ENCODE results near the gene CFAP97D2.

The CFAP97D2 gene

GRCh38 chr13:114161028-114161556, 18.0 kb upstream of the CFAP97D2 start:
- H3K9ac ChIP-seq: peak overlapping the region in 8 of 11 experiments; percentile 11 to 69 (median 58); a peak in 12 of 22 replicates
- peak overlapping the region; percentile 71 to 91 (median 81) for H3K4me2 ChIP-seq
- H3K9me3 ChIP-seq (replicated peaks in 1 of 11): peaks cover 0 to 13% (median 0%) of the 10 kb centered on the region in 11 experiments; a peak in 1 of 22 replicates
- peak overlapping the region; percentile 48 to 81 (median 65); a peak in 17 of 22 replicates for H3K27ac ChIP-seq
- no peak for TF ChIP-seq Cebpa-rat (IDR thresholded peaks at IDR 0.05)
- H3K36me3 ChIP-seq: no peaks in the 10 kb centered on the region
- no peaks in the 10 kb centered on the region for H4K20me1 ChIP-seq
- no peaks in the 10 kb centered on the region for H3K27me3 ChIP-seq
- peaks cover 55 to 88% (median 73%) of the 10 kb centered on the region in 10 experiments for H3K4me1 ChIP-seq
- H3K4me3 ChIP-seq: no peak overlapping the region

- H3K36me3 ChIP-seq: no peaks in the 10 kb centered on the region
- no peak for TF ChIP-seq Cebpa-rat (IDR thresholded peaks at IDR 0.05)
- H3K4me1 ChIP-seq: peaks cover 58 to 90% (median 75%) of the 10 kb centered on the region in 10 experiments
- peak overlapping the region; percentile 48 to 81 (median 65); a peak in 20 of 22 replicates for H3K27ac ChIP-seq
- peaks cover 0 to 13% (median 0%) of the 10 kb centered on the region in 11 experiments; a peak in 1 of 22 replicates for H3K9me3 ChIP-seq (replicated peaks in 1 of 11)
- H4K20me1 ChIP-seq: no peaks in the 10 kb centered on the region
- peak overlapping the region in 6 of 10 experiments; percentile 8 to 44 (median 24); a peak in 6 of 20 replicates for H3K4me3 ChIP-seq
- peak overlapping the region; percentile 11 to 69 (median 58); a peak in 20 of 22 replicates for H3K9ac ChIP-seq
- no peaks in the 10 kb centered on the region for H3K27me3 ChIP-seq
- peak overlapping the region; percentile 71 to 91 (median 81) for H3K4me2 ChIP-seq
Observed at GRCh38 chr13:114161644-114162532, 17.2 kb upstream of the CFAP97D2 start.

GRCh38 chr13:114162533-114162922, 16.5 kb upstream of the CFAP97D2 start:
- peak overlapping the region in 5 of 10 experiments; percentile 8 to 44 (median 27); a peak in 1 of 20 replicates for H3K4me3 ChIP-seq
- peak overlapping the region; percentile 71 to 91 (median 81) for H3K4me2 ChIP-seq
- no peaks in the 10 kb centered on the region for H3K27me3 ChIP-seq

GRCh38 chr13:114164053-114164452, 15.0 kb upstream of the CFAP97D2 start:
- Histone ChIP-seq H3K27ac (peak overlapping the region in 2 of 11 experiments; percentile 37 to 63; a peak in 2 of 22 replicates), H3K9me3 (replicated peaks in 1 of 11) (0 out of 22 replicates have a peak, but pooled peaks cover 0 to 6% (median 0%) of the 10 kb centered on the region in 11 experiments), H3K4me1 (peaks cover 66 to 87% (median 81%) of the 10 kb centered on the region in 10 experiments), H3K4me3 (no peak overlapping the region), H3K27me3 (no peaks in the 10 kb centered on the region), H3K9ac (no peak overlapping the region), H4K20me1 (no peaks in the 10 kb centered on the region), H3K36me3 (no peaks in the 10 kb centered on the region), H3K4me2 (peak overlapping the region; percentile 71 to 91 (median 81); a peak in 21 of 22 replicates)
- TF ChIP-seq Cebpa-rat (IDR thresholded peaks at IDR 0.05): no peak

More at GRCh38 chr13:114162533-114162922, 16.5 kb upstream of the CFAP97D2 start:
- Histone ChIP-seq H3K36me3 (no peaks in the 10 kb centered on the region), H3K27ac (peak overlapping the region; percentile 48 to 81 (median 65); a peak in 20 of 22 replicates), H3K4me1 (peaks cover 60 to 90% (median 76%) of the 10 kb centered on the region in 10 experiments), H3K9me3 (replicated peaks in 1 of 11) (peaks cover 0 to 13% (median 0%) of the 10 kb centered on the region in 11 experiments; a peak in 1 of 22 replicates), H4K20me1 (no peaks in the 10 kb centered on the region), H3K9ac (peak overlapping the region; percentile 11 to 69 (median 58); a peak in 18 of 22 replicates)
- TF ChIP-seq Cebpa-rat (IDR thresholded peaks at IDR 0.05): no peak

- Histone ChIP-seq H3K4me3 (no peak overlapping the region), H3K36me3 (no peaks in the 10 kb centered on the region), H3K27me3 (no peaks in the 10 kb centered on the region), H3K9me3 (replicated peaks in 1 of 11) (0 out of 22 replicates have a peak, but pooled peaks cover 0 to 6% (median 0%) of the 10 kb centered on the region in 11 experiments), H3K27ac (no peak overlapping the region), H3K9ac (no peak overlapping the region), H3K4me2 (peak overlapping the region in 10 of 11 experiments; percentile 59 to 88 (median 76); a peak in 14 of 22 replicates), H3K4me1 (peaks cover 66 to 83% (median 78%) of the 10 kb centered on the region in 10 experiments), H4K20me1 (no peaks in the 10 kb centered on the region)
- no peak for TF ChIP-seq Cebpa-rat (IDR thresholded peaks at IDR 0.05)
Observed at GRCh38 chr13:114164681-114165429, 14.2 kb upstream of the CFAP97D2 start.

GRCh38 chr13:114166381-114167131, 12.5 kb upstream of the CFAP97D2 start:
- no peak overlapping the region for H3K4me3 ChIP-seq
- no peaks in the 10 kb centered on the region for H4K20me1 ChIP-seq
- H3K4me1 ChIP-seq: peaks cover 55 to 66% (median 64%) of the 10 kb centered on the region in 10 experiments
- peaks cover 0 to 5% (median under 1%) of the 10 kb centered on the region in 11 experiments; a peak in 7 of 22 replicates for H3K9me3 ChIP-seq (replicated peaks in 1 of 11)
- H3K27ac ChIP-seq: peak overlapping the region in 9 of 11 experiments; percentile 1 to 60 (median 41); a peak in 12 of 22 replicates
- peak overlapping the region; percentile 59 to 88 (median 77) for H3K4me2 ChIP-seq
- H3K9ac ChIP-seq: peak overlapping the region in 8 of 11 experiments; percentile 5 to 44 (median 8); a peak in 9 of 22 replicates
- H3K36me3 ChIP-seq: no peaks in the 10 kb centered on the region
- no peak for TF ChIP-seq Cebpa-rat (IDR thresholded peaks at IDR 0.05)
- no peaks in the 10 kb centered on the region for H3K27me3 ChIP-seq

GRCh38 chr13:114167426-114167825, 11.6 kb upstream of the CFAP97D2 start:
- peak overlapping the region in 1 of 11 experiments; percentile 9; a peak in 1 of 22 replicates for H3K9ac ChIP-seq
- H3K36me3 ChIP-seq: no peaks in the 10 kb centered on the region
- H3K4me1 ChIP-seq: peaks cover 47 to 58% (median 56%) of the 10 kb centered on the region in 10 experiments
- H3K4me3 ChIP-seq: no peak overlapping the region
- no peaks in the 10 kb centered on the region for H4K20me1 ChIP-seq
- peak overlapping the region in 7 of 11 experiments; percentile 21 to 60 (median 44); a peak in 7 of 22 replicates for H3K27ac ChIP-seq
- H3K9me3 ChIP-seq (replicated peaks in 1 of 11): peaks cover 3 to 14% (median 9%) of the 10 kb centered on the region in 11 experiments
- TF ChIP-seq Cebpa-rat (IDR thresholded peaks at IDR 0.05): no peak
- peak overlapping the region; percentile 59 to 88 (median 77) for H3K4me2 ChIP-seq
- H3K27me3 ChIP-seq: no peaks in the 10 kb centered on the region

All from BLaER1 treated with 17β-estradiol and CSF1 and Interleukin-3, amounts not matched to agents 10 nM and 100 nM (cell line).